Lung (tissue), 12 donors: ENCODE data around the gene ZMYND19. TPM values are rescaled to one million over a fixed set of nuclear protein-coding genes. Genes with fewer than 3 reads are reported as not detected.
A peak's percentile ranks its signal among the peaks of the same experiment; 100 is the strongest.

ENCODE experiments used
- ATAC-seq: fragments of 200-7000 bp; cut with Tn5 transposase; one replicate; pipeline ENCODE4 v1.9.1; 2020; ENCODE audit warnings: moderate number of reproducible peaks; ENCODE audit not compliant: insufficient read depth, low FRiP score
- DNase-seq, 3 donors: peaks; one replicate each; pipeline ENCODE4 v3.0.0-alpha.2; 2013 to 2017
- H3K27ac ChIP-seq, 2 donors: one replicate each; pipeline ENCODE4 v1.5.1; 2013; ENCODE audit warnings: mild to moderate bottlenecking in 2 of 2, moderate library complexity in 2 of 2, control low read depth in 1 of 2, inconsistent platforms in 1 of 2, low read depth in 1 of 2, low read length in 1 of 2
- H3K27me3 ChIP-seq, 3 donors: one replicate each; pipeline ENCODE4 v1.5.1; 2013; ENCODE audit warnings: low read length in 2 of 3; ENCODE audit not compliant: control insufficient read depth in 3 of 3, insufficient read depth in 3 of 3
- H3K36me3 ChIP-seq, 4 donors: one replicate each; pipeline ENCODE4 v1.5.1; 2013; ENCODE audit warnings: low read length in 4 of 4, mild to moderate bottlenecking in 1 of 4, moderate library complexity in 1 of 4; ENCODE audit not compliant: control insufficient read depth in 4 of 4, insufficient read depth in 4 of 4
- H3K4me1 ChIP-seq, 5 donors: one replicate each; pipeline ENCODE4 v1.5.1; 2013; ENCODE audit warnings: low read length in 5 of 5, mild to moderate bottlenecking in 2 of 5, moderate library complexity in 1 of 5; ENCODE audit not compliant: control insufficient read depth in 5 of 5, insufficient read depth in 5 of 5
- H3K4me3 ChIP-seq: one replicate; pipeline ENCODE4 v1.5.1; 2013; ENCODE audit warnings: mild to moderate bottlenecking, control low read depth, moderate library complexity
- H3K9ac ChIP-seq, 2 donors: one replicate each; pipeline ENCODE4 v1.5.1; 2013; ENCODE audit warnings: low read length in 2 of 2, control low read depth in 1 of 2; ENCODE audit not compliant: insufficient read depth in 1 of 2
- H3K9me3 ChIP-seq, 4 donors: one replicate each; pipeline ENCODE4 v1.5.1; 2013; ENCODE audit warnings: low read length in 3 of 4, mild to moderate bottlenecking in 1 of 4, moderate library complexity in 1 of 4; ENCODE audit not compliant: control insufficient read depth in 4 of 4, insufficient read depth in 3 of 4
- WGBS, 2 donors: extraction: QIAGEN DNeasy Blood & Tissue Kit; methylation state at CpG; one replicate each; pipeline ENCODE4 v1.1.7; 2013; 5-methylcytosine and 5-hydroxymethylcytosine counted together
- polyA plus RNA-seq, 2 donors: library from polyadenylated mRNA; stranded (reverse); fragments of 200-250 nt; gene quantifications; one replicate each; pipeline ENCODE4 v1.2.1, GENCODE V29; 2013
- total RNA-seq, 2 donors: library from RNA; depleted of rRNA in 1 of 2; stranded (reverse); fragments of >200 nt in 1 of 2; gene quantifications; one replicate each; pipeline ENCODE4 v1.2.1, GENCODE V29; 2014 to 2021
- TF ChIP-seq, protein P1 (sequence below): IDR thresholded peaks from 2 replicates; pipeline ENCODE4 v1.5.1; 2012; ENCODE audit warnings: mild to moderate bottlenecking; ENCODE audit errors: control extremely low read depth, extremely low read depth
- donor health status: control.
- donor health status: control.
- donor health status: Bipolar disorder and iron deficiency.
- donor health status: healthy.
- donor health status: DM: yes; HTN: yes; CAD: no.

ZMYND19 gene
- total and polyA plus RNA-seq, 4 donors, result 11.4 to 29.1 (median 20.5) TPM

DNA sequence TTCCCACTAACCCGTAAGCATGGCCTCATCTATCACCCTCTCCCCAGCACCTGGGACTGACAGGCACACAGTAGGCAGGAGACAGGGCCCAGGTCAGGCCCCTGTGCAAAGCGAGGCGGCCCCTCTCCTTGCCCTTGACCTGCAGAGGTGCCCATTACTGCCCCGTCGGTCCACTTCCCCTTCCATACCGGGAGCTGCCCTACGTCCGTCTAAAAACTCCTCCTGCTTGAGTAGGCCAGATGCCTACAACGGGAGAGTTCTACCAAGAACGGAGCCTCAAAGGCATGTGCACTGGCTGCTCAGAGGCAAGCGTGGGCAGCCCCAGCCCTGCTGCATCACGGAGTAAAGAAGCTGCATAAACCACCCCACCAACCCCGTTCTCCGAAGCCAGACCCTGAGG lies 7.0 kb downstream of the ZMYND19 start:
- Histone ChIP-seq H3K9me3 (no peaks in the 10 kb centered on the region), H3K27ac (no peak overlapping the region), H3K9ac (no peak overlapping the region), H3K4me3 (no peak overlapping the region), H3K36me3 (peaks cover 0 to 43% (median 21%) of the 10 kb centered on the region in 4 donors), H3K4me1 (peaks cover 0 to 4% (median 0%) of the 10 kb centered on the region in 5 donors), H3K27me3 (no peaks in the 10 kb centered on the region)
- 90 to 91% methylated on average over 14 of the region's 14 CpGs for WGBS, 2 donors
- TF ChIP-seq, protein P1, sequence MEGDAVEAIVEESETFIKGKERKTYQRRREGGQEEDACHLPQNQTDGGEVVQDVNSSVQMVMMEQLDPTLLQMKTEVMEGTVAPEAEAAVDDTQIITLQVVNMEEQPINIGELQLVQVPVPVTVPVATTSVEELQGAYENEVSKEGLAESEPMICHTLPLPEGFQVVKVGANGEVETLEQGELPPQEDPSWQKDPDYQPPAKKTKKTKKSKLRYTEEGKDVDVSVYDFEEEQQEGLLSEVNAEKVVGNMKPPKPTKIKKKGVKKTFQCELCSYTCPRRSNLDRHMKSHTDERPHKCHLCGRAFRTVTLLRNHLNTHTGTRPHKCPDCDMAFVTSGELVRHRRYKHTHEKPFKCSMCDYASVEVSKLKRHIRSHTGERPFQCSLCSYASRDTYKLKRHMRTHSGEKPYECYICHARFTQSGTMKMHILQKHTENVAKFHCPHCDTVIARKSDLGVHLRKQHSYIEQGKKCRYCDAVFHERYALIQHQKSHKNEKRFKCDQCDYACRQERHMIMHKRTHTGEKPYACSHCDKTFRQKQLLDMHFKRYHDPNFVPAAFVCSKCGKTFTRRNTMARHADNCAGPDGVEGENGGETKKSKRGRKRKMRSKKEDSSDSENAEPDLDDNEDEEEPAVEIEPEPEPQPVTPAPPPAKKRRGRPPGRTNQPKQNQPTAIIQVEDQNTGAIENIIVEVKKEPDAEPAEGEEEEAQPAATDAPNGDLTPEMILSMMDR, result no peak
- DNase-seq (no peak), ATAC-seq (no peak)

DNA sequence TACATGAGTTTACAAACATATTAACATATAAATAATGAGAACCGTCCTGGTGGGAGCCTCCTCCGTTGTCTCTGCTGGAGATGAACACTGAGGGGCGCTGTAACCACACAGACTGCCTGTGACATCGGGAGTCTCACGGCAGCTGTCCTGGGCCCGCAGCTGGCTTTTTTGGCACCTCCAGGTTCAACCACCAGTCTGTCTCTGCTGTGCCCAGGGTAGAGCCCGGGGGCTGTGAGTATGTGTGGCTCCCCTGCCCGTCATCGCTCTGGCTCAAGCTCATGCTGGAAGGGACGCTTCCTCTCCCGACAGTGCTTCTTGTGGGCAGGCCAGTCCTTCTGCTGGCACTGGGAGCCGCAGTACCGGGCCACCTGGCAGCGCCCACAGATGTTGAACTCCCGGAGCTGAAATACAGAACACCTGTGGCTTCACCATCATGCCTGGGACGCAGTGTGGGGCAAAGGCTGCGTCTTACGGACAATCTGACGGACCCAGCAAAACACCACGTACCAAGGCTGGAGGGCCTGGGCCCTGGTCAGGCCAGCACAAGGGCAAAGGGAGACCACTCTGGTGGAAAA lies 7.9 kb downstream of the ZMYND19 start:
- DNase-seq (no peak), ATAC-seq (no peak)
- peaks cover 5 to 9% (median 5%) of the 10 kb centered on the region in 5 donors for H3K4me1 ChIP-seq
- no peak overlapping the region for H3K9ac ChIP-seq
- peaks cover 0 to 38% (median 18%) of the 10 kb centered on the region in 4 donors for H3K36me3 ChIP-seq
- no peak overlapping the region for H3K4me3 ChIP-seq
- H3K27ac ChIP-seq, result no peak overlapping the region
- TF ChIP-seq, protein P1, result no peak
- no peaks in the 10 kb centered on the region for H3K9me3 ChIP-seq
- no peaks in the 10 kb centered on the region for H3K27me3 ChIP-seq
- 87 to 88% methylated on average over 20 of the region's 20 CpGs for WGBS, 2 donors

GRCh38 chr9:137581361-137582285 lies 8.7 kb downstream of the ZMYND19 start:
- Histone ChIP-seq H3K9ac (no peak overlapping the region), H3K4me1 (peaks cover 6 to 9% (median 9%) of the 10 kb centered on the region in 5 donors), H3K36me3 (peaks cover 0 to 31% (median 13%) of the 10 kb centered on the region in 4 donors), H3K9me3 (no peaks in the 10 kb centered on the region), H3K27me3 (no peaks in the 10 kb centered on the region), H3K4me3 (no peak overlapping the region), H3K27ac (peak overlapping the region in 1 of 2 donors; percentile 6)
- ATAC-seq, result no peak
- DNase-seq, result no peak
- TF ChIP-seq, protein P1, result no peak
- WGBS, 2 donors, result 87 to 92% methylated on average over 22 of the region's 22 CpGs
